Tracheal epithelial cell (primary cell): ENCODE results near the gene PFKL. TPM values are rescaled to one million over a fixed set of nuclear protein-coding genes. Genes with fewer than 3 reads are reported as not detected.

Experiments
- total RNA-seq: library from RNA; depleted of rRNA; stranded (reverse); fragments of >200 nt; gene quantifications from 2 replicates; pipeline ENCODE4 v1.2.1, GENCODE V29; 2014

PFKL gene
- total RNA-seq = 113 and 239 TPM in 2 replicates

GRCh38 chr21:44299458-44300261 is at the start of gene PFKL:
PFKL (plus strand) TSS chr21:44300053; CDS start chr21:44300106, 53 bp downstream.

DNA sequence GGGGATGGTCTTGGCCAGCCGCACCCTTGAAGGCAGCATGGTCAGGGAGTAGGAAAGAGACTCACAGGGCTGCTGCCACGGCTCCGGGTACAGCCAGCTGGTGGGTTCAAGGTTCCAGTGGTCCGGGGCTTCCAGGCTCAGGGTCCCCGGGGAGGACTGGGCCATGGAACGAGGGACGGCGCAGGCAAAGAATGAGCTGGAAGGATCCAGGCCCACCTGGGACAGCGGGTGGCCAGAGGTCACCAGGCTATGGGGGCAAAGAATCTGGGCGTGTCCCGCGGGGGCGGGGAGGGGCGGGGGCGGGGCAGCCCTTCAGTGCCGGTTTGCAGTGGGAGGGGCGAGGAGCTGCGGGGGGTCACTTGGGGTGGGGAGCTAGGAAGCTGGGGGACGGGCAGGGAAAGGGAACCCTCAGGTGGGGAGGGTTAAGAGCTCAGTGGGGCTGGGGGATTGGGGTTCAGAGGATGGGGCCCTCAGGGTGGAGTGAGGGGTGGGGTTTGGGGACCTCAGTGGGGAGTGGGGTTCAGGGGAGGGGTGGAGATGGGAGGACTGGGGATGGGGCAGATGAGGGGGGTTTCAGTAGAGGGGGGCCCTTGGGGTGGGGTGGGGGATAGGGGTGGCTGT is 38.1 kb upstream of the PFKL start, which contains the start of gene DNMT3L:
Gene DNMT3L (minus strand): TSS at position 223 of the 621 bp plus-strand sequence. CDS start 638 bp downstream, outside the sequence.

DNA sequence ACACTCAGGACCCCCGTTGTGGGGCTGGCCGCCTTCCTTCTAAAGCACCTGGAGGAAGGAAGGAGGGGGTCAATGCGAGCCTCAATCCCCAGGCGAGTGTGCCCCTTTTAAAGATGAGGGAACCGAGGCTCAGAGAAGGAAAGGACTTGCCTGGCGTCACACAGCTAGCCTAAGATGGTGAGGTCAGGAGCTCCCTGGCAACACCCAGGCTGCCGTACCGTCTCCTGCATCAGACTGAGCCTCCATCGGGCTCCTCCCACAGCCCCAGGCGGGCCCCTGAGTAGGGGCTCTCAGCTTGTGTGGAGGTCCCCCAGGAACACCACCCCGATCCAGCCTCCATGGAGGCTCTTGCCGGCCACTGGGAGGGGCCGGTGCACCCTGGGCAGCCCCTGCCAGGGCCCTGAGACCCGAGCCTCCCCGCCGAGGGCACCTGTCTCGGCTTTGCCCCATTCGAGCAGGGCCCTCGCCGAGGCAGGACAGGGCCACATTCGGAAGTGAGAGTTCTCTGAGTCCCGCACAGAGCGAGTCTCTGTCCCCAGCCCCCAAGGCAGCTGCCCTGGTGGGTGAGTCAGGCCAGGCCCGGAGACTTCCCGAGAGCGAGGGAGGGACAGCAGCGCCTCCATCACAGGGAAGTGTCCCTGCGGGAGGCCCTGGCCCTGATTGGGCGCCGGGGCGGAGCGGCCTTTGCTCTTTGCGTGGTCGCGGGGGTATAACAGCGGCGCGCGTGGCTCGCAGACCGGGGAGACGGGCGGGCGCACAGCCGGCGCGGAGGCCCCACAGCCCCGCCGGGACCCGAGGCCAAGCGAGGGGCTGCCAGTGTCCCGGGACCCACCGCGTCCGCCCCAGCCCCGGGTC is 14.5 kb upstream of the PFKL start, which contains the start of gene AIRE:
Gene AIRE (plus strand): TSS at position 739 of the 855 bp plus-strand sequence. CDS start 131 bp downstream, outside the sequence.

GRCh38 chr21:44338971-44339910 is 39.4 kb downstream of the PFKL start, which contains the start of gene CFAP410:
CFAP410 (minus strand) TSS chr21:44339390; CDS start chr21:44339194, 196 bp downstream.

DNA sequence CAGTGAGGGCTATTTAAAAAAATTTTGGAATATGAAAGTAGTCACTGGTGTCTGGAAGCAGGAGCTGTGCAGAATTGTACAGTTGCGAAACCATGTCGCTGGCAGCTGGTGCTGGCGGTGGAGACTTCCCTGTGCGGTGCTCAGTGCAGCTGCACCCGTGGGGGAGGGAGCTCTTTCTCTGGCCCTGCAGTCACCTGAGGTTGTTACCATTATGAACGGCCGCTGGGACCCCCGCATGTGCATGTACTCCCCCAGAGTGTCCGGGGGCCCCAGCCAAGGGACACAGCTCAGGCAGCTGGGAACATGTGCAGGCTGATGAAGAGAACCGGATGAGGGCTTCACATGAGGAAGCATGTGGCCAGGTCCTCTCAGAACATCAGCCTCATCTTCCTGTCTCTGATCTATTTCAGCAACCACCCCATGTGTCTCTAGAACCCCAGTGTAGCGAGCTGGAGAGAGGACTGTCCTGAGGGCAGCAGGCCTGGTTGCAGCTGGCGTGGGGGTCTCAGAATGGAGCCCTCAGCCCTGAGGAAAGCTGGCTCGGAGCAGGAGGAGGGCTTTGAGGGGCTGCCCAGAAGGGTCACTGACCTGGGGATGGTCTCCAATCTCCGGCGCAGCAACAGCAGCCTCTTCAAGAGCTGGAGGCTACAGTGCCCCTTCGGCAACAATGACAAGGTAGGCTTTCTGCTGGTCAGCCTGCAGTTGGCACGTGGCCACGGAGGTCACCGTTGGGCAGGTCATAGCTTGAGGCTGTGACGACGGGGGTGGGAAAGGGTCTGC is 53.5 kb downstream of the PFKL start, which contains the start of gene TRPM2:
Gene TRPM2 (plus strand): TSS at position 431 of the 780 bp plus-strand sequence. CDS start 80 bp downstream, at position 511.

Other genes starting within 250 kb of the PFKL start
- gene PWP2, start 192.7 kb upstream of the PFKL start, total RNA-seq = 4.8 and 9.2 TPM in 2 replicates
- 11.5 and 15.2 TPM in 2 replicates for gene GATD3, start 166.4 kb upstream of the PFKL start, total RNA-seq
- gene ICOSLG, start 59.1 kb upstream of the PFKL start, total RNA-seq = 0.85 and 1.2 TPM in 2 replicates
- gene DNMT3L, start 38.2 kb upstream of the PFKL start, total RNA-seq = not detected in 2 replicates
- not detected in 2 replicates for gene AIRE, start 14.2 kb upstream of the PFKL start, total RNA-seq
- gene CFAP410, start 39.3 kb downstream of the PFKL start, total RNA-seq = 5.1 and 7.9 TPM in 2 replicates
- under 0.01 and 0.24 TPM in 2 replicates for gene TRPM2, start 53.6 kb downstream of the PFKL start, total RNA-seq
- 0.43 and 0.72 TPM in 2 replicates for gene LRRC3, start 155.5 kb downstream of the PFKL start, total RNA-seq
- gene KRTAP10-1, start 240.1 kb downstream of the PFKL start, total RNA-seq = not detected in 2 replicates